ENCODE results near the gene TAF1C.

The TAF1C gene

DNA sequence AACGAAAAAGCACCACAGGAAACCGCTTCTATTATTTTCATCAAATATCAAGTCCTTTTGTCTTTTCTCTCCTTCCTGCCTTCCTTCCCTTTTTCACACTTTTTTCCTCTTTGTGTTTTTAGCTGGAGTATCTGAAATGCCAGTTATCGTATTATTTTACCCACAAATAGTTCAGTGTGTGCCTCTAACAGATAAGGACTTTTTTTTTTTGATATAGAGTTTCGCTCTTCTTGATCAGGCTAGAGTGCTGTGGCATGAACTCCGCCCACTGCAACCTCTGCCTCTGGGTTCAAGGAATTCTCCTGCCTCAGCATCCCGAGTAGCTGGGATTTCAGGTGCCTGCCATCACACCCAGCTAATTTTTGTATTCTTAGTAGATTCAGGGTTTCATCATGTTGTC, 31.1 kb downstream of the TAF1C start:
- no peak for ATAC-seq

- ATAC-seq = no peak
These were observed 31.6 kb downstream of the TAF1C start for GRCh38 chr16:84155226-84155625.

DNA sequence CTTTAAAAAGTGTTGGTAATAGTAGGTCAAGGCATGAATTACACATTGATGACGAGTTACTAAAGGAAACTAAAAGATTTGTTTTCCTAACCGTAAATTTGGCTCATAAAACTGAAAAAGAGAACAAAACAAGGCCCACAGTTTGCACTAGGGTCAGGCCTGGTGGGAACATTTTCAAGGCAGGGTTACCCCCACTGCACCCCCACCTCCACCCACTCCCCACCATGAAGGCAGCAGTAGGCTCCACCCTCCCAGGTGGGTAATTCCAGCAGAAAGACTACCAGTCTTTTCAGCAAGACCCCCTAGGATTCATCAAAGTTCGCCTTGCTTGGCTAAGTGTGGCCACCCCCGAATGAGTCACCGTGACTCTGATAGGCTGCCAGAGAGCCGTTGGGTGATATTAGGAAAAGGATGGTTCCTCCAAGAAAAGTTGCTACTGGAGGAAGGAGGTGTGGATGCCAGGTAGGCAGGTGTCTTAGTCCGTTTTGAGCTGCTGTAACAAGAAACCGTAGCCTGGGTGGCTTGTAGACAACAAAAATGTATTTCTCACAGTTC, 33.1 kb downstream of the TAF1C start:
- no peak for ATAC-seq

DNA sequence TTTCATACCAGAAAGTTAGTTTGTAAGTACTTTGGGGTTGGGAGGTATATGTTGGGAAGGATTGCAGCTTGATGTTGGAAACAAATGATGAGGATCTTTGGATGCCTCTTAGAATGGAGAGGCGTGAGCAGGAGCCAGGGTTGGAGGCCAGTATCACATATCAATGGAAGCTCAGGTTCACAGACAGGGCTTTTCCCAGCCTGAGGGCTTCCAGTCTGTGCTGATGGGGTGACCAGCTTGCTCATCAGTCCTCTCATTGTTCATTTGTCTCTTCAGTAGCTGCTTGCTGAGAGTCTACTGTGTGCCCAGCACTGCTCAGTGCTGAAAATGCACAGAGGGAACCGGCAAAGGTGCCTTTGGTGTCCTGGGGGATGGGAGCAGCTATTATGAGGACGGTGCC, 35.9 kb downstream of the TAF1C start:
- ATAC-seq = no peak

GRCh38 chr16:84144859-84145639, 41.8 kb downstream of the TAF1C start, which contains the start of the genes DNAAF1 and HSDL1:
DNAAF1 (plus strand) TSS chr16:84145308; CDS start chr16:84145441, 133 bp downstream.
HSDL1 (minus strand) TSS chr16:84145177; CDS start chr16:84131321, 13,856 bp downstream.
- peak; percentile 78 for ATAC-seq

DNA sequence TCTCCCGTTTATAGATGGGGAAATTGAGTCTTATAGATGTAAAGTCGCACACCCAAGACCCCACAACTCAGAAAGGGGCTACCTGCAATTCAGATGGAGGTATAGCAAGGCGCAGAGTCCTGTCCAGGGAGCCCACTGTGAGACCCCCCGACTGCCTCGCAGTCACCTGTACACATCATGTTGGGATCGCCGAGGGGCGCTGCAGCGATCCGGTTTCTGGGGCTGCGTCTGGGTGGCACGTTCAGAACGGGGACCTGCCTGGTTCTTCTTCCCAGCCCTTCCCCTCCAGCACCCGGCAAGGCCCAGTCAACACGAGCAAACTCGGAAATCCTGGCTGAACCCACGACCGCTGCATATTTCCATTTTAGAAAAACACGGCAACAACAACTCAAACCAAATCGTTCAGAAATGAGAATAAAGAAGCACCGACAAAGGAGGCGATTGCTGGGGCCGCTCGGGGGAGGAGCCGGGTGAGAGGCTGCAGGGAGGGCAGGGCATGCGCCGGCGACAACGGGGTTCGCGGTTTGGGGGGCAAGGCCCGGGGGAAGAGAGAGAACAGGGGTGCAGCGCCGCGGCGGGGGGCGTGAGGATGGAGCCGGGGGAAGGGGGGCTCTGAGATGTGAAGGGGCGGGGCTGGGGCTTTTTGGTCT, 42.5 kb downstream of the TAF1C start:
- peak; percentile 32 to 42 for ATAC-seq

DNA sequence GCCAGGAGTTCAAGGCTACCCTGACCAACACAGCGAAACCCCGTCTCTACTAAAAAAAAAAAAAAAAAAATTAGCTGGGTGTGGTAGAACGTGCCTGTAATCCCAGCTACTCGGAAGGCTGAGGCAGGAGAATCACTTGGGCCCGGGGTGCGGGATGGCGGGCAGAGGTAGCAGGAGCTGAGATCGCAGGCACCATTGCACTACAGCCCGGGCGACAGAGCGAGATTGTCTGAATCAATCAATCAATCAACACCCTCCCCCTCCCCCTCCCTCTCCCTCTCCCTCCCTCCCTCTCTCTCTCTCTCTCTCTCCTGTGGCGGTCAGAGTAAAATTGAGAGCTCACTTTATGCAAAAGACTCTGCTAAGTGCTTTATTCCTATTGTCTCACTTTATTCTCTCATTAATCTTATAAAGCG, 43.1 kb downstream of the TAF1C start:
- no peak for ATAC-seq

GRCh38 chr16:84143081-84143480, 43.8 kb downstream of the TAF1C start:
- no peak for ATAC-seq

GRCh38 chr16:84141143-84141670, 45.6 kb downstream of the TAF1C start:
- ATAC-seq = no peak

GRCh38 chr16:84139628-84140258, 47.1 kb downstream of the TAF1C start:
- ATAC-seq = no peak

DNA sequence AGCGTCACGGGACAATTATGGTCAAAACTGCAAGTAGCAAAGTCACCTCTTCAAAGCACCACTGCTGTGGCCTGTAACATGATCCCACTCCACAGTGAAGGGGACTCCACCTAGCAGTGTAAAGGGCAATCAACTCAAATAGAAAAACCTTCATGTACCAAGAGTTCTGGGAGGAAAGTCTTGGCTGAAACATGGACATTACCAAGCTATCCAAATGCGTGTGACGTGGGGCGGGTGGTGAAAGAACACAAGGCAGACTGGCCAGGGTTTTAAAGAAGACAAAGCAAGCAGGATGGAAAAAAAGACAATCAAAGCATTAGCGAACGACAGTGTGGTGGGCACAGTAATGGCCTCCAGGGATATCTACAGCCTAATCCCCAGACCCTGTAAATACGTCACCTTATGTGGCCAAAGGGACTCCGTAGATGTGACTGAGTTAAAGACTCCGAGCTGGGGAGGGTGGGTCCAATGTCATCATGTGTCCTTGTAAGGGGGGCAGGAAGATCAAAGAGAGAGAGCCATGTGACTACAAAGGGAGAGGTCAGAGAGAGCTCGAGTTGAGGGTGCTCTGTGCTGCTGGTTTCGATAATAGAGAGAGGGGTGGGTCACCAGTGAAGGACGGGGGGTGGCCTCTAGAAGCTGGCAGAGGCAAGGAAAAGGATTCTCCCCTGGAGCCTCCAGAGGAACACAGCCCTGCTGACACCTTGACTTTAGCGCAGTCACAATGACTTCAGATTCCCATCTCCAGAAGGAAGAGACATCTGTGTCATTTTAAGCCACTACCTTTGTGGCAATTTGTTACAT, 47.8 kb downstream of the TAF1C start:
- ATAC-seq = peak; percentile 41 to 55

DNA sequence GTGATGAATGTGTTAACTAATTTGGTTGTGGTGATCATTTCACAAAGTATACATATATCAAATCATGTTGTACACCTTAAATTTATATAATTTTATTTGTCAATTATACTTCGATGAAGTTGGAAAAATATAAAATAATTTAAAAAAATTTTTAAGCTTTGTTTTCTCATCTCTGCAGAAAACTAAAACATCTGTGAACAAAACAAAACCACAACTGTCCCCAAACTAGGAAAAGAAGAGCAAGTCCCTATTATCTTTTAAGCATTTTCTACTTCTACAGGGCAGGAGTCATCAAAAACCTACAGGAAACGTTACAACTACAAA, 48.4 kb downstream of the TAF1C start:
- no peak for ATAC-seq

GRCh38 chr16:84137769-84138357, 49.0 kb downstream of the TAF1C start:
- ATAC-seq = no peak

DNA sequence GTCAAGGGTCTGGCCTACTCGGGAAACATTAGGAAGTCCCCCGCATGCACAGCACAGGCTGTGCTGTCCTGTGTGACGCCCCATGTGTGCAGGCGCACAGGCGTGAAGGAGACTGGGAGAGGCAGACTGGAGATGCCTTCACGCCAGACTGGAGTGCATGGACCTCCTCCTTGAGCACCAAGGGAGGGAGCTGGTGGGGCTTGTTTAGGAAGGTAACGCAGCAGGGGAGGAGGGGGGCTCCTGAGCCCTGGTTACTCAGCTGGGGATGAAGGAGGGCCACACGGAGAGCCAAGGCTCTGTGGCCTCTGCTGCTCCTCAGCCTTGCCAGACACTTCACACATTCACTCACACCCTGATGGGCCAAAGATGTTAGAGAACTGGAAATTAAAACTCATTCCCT, 49.6 kb downstream of the TAF1C start:
- ATAC-seq = no peak

- no peak for ATAC-seq
These were observed 50.3 kb downstream of the TAF1C start for GRCh38 chr16:84136331-84137125.

DNA sequence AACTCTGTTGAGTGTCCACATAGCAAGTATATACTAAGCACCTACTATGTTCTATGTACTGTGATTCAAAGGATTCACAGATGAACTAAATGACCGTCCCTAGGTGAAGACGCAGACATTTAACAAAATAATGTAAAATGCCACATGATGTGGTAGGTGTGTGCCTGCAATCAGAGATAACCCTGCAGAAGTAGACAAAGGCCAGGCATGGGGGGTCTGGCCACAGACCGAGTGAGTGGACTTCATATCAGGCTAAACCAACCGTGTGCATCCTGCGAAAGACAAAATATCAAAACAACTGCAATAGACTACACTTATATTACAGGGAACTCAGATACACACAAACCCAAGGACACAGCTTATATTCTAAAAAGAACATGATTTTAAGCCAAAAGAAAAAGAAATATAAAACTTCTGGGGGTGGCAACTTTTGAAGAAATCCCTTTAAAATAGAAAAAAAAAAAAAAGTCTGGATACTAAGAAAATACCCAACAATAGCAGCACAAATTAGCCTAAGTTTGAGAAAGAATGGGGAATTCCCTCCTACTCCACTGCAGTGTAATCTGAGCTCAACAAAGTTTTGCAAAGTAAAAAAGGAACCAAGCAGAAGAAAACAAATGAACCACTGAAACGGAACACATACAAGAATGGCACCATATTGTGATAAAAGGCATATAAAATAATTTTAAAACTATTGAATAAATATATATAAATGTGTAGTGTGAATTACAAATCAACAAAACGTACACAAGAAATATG, 54.2 kb downstream of the TAF1C start:
- ATAC-seq = no peak

DNA sequence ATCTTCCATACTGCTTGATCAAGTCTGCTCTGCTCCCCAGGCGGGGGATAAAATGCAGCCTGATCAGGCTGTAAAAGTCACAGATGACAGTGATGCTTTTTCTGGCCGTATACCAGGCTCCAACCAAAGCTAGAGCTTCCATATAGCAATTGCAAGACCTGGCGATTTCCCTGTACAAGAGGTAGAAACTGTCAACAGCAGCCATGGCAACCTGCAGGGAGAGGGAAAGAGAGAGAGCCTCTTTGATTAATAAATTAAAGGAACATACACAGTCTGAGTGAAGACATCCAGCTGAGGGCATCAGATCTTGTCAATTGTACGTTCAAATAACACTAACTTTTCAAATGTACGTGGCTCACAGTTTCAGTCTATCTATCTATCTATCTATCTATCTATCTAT, 55.7 kb downstream of the TAF1C start:
- ATAC-seq = no peak

Data from activated CD4-positive, CD25-positive, alpha-beta regulatory T cell treated with anti-CD3 and anti-CD28 coated beads, Interleukin-2, amount 50 U/mL, for 24 hours (primary cell).